GM12891 (cell line): ENCODE measurements around the gene ST14.

Experiments
- PAX5 ChIP-seq: IDR thresholded peaks from 2 replicates; pipeline ENCODE4 v1.6.1; 2011; ENCODE audit warnings: low read length, moderate library complexity, mild to moderate bottlenecking; ENCODE audit not compliant: insufficient read depth, severe bottlenecking
- POLR2A ChIP-seq: IDR thresholded peaks from 2 replicates; pipeline ENCODE4 v1.6.1; 2011; ENCODE audit warnings: low read depth, low read length, control low read depth
- POLR2AphosphoS5 ChIP-seq: IDR thresholded peaks from 2 replicates; pipeline ENCODE4 v1.6.1; 2011; ENCODE audit warnings: low read depth, low read length, control low read depth
- SPI1 ChIP-seq: IDR thresholded peaks from 2 replicates; pipeline ENCODE4 v1.6.1; 2011; ENCODE audit warnings: low read depth, low read length, control low read depth
- TAF1 ChIP-seq: IDR thresholded peaks from 2 replicates; pipeline ENCODE4 v1.6.1; 2011; ENCODE audit warnings: low read depth, low read length, control low read depth

DNA sequence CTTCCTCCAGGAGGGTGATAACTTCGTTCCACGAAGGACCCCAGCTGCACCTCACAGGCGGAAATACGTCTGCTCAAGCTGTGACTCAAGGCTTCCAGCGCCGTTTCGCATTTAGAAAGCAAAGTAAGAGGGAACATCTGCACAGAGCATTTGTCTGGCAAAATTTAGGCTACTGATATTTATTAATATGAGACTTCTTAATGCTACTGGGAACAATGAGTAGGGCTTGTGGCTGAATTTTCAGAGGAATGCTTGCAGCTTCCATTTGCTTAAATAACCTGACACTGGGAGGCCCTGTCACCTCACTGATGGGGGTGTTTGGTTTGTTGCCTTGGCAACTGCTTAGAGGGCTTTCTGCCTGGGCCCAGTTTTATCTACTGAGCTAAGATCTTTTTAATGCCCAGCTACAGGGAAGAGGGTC, 14.7 kb upstream of the ST14 start:
- TF ChIP-seq POLR2AphosphoS5 (no peak), POLR2A (no peak), PAX5 (no peak), TAF1 (no peak), SPI1 (no peak)
